Activated CD4-positive, alpha-beta T cell treated with anti-CD3 and anti-CD28 coated beads for 24 hours (primary cell): ENCODE data around the gene ZNF516.

ENCODE experiments used
- DNase-seq, 2 donors: peaks; one replicate each; pipeline ENCODE4 v3.0.0-alpha.2; 2020; ENCODE audit warnings: low read depth in 2 of 2

The ZNF516 gene

GRCh38 chr18:76380791-76381405, 114.1 kb downstream of the ZNF516 start:
- DNase-seq, result no peak

- DNase-seq, result no peak
These were observed 114.8 kb downstream of the ZNF516 start for GRCh38 chr18:76380127-76380729.

GRCh38 chr18:76379226-76380126, 115.6 kb downstream of the ZNF516 start:
- no peak for DNase-seq

- DNase-seq, result no peak
These were observed 116.4 kb downstream of the ZNF516 start for GRCh38 chr18:76378526-76379215.

GRCh38 chr18:76377359-76377756, 117.7 kb downstream of the ZNF516 start:
- no peak for DNase-seq

GRCh38 chr18:76376668-76377358, 118.2 kb downstream of the ZNF516 start:
- DNase-seq, result peak in 1 of 2 donors; percentile 48

- no peak for DNase-seq
These were observed 118.8 kb downstream of the ZNF516 start for GRCh38 chr18:76376225-76376624.

- DNase-seq, result no peak
These were observed 120.4 kb downstream of the ZNF516 start for GRCh38 chr18:76374330-76375281.

- no peak for DNase-seq
These were observed 121.7 kb downstream of the ZNF516 start for GRCh38 chr18:76373297-76373696.

- no peak for DNase-seq
These were observed 123.5 kb downstream of the ZNF516 start for GRCh38 chr18:76371301-76372203.

GRCh38 chr18:76370686-76371085, 124.4 kb downstream of the ZNF516 start:
- DNase-seq, result no peak

- DNase-seq, result no peak
These were observed 124.8 kb downstream of the ZNF516 start for GRCh38 chr18:76370201-76370600.

GRCh38 chr18:76369791-76370190, 125.3 kb downstream of the ZNF516 start:
- DNase-seq, result no peak

- DNase-seq, result no peak
These were observed 126.1 kb downstream of the ZNF516 start for GRCh38 chr18:76368976-76369375.

GRCh38 chr18:76368271-76368670, 126.8 kb downstream of the ZNF516 start:
- DNase-seq, result no peak

- no peak for DNase-seq
These were observed 127.6 kb downstream of the ZNF516 start for GRCh38 chr18:76367168-76368125.

- no peak for DNase-seq
These were observed 129.5 kb downstream of the ZNF516 start for GRCh38 chr18:76365561-76365960.
